GM10248 (cell line): Measurements from ENCODE around the gene DTNBP1.

Experiments
- CTCF ChIA-PET: fragments of 300-600 bp; sonication (Branson Sonifier 250); formaldehyde crosslinking; extraction: SDS; loops from one replicate; lab custom pipeline; 2021; ENCODE audit warnings: antibody characterized with exemption; lab: Yijun Ruan, JAX
- POLR2A ChIA-PET: fragments of 350-650 bp; sonication (Branson Sonifier 250); formaldehyde crosslinking; extraction: SDS; loops from one replicate; lab custom pipeline; 2020; ENCODE audit warnings: antibody characterized with exemption; lab: Yijun Ruan, JAX
- DNase-seq: peaks from one replicate; pipeline ENCODE4 v3.0.0; 2012; ENCODE audit errors: extremely low spot score
- CTCF ChIP-seq: IDR thresholded peaks from 2 replicates; pipeline ENCODE4 v1.5.1; 2012; ENCODE audit warnings: mild to moderate bottlenecking, low read depth; ENCODE audit errors: extremely low read depth, missing control alignments, control extremely low read depth

Gene DTNBP1

GRCh38 chr6:15477746-15478145 is 185.1 kb downstream of the DTNBP1 start:
- no peak for TF ChIP-seq CTCF
- ChIA-PET CTCF (interaction anchor here (2.8 kb wide), 1 partner anchor 36 kb away, joined by 11 read pairs; no protein-coding TSS in a partner anchor), POLR2A (interaction anchor here (0.6 kb wide), 1 partner anchor 109 kb away, joined by 3 read pairs; no protein-coding TSS in a partner anchor)
- DNase-seq = no peak

- no peak for TF ChIP-seq CTCF
- POLR2A ChIA-PET = no interaction called here
- no peak for DNase-seq
- CTCF ChIA-PET = interaction anchor here (1.2 to 2.8 kb wide), 3 partner anchors 9 to 35 kb away, joined by 3 to 11 read pairs (median 4); no protein-coding TSS in a partner anchor
Measured at GRCh38 chr6:15476631-15477380, 186.0 kb downstream of the DTNBP1 start.

GRCh38 chr6:15475872-15476271 is 187.0 kb downstream of the DTNBP1 start:
- POLR2A ChIA-PET = no interaction called here
- CTCF ChIA-PET = interaction anchor here (1.2 to 2.8 kb wide), 6 partner anchors 8 to 86 kb away, joined by 3 to 11 read pairs (median 4); no protein-coding TSS in a partner anchor
- no peak for DNase-seq
- no peak for TF ChIP-seq CTCF

GRCh38 chr6:15475261-15475660 is 187.6 kb downstream of the DTNBP1 start:
- TF ChIP-seq CTCF = no peak
- ChIA-PET POLR2A (no interaction called here), CTCF (interaction anchor here (1.0 to 2.8 kb wide), 6 partner anchors 11 to 85 kb away, joined by 3 to 11 read pairs (median 4); no protein-coding TSS in a partner anchor)
- DNase-seq = no peak

- CTCF ChIA-PET = interaction anchor here (1.3 to 1.9 kb wide), 5 partner anchors 11 to 84 kb away, joined by 3 to 8 read pairs (median 4); no protein-coding TSS in a partner anchor
- no peak for DNase-seq
- POLR2A ChIA-PET = no interaction called here
- TF ChIP-seq CTCF = no peak
Measured at GRCh38 chr6:15474196-15474595, 188.6 kb downstream of the DTNBP1 start.

- no peak for DNase-seq
- no peak for TF ChIP-seq CTCF
- POLR2A ChIA-PET = no interaction called here
- CTCF ChIA-PET = interaction anchor here (1.3 to 1.8 kb wide), 2 partner anchors 11 to 15 kb away, joined by 3 to 4 read pairs; no protein-coding TSS in a partner anchor
Measured at GRCh38 chr6:15473741-15474161, 189.1 kb downstream of the DTNBP1 start.
